HG03575 (cell line): Measurements from ENCODE around the gene TRIP13.

ENCODE experiments used
- ATAC-seq: cut with Tn5 transposase; IDR thresholded peaks from one replicate; pipeline ENCODE4 v1.9.1; 2021; ENCODE audit not compliant: unreplicated experiment, insufficient number of reproducible peaks, low FRiP score; ENCODE audit errors: extremely low read depth

TRIP13 gene

GRCh38 chr5:945691-946551 is 53.2 kb downstream of the TRIP13 start:
- ATAC-seq: no peak

- no peak for ATAC-seq
These were observed 54.3 kb downstream of the TRIP13 start for GRCh38 chr5:946720-947625.

- ATAC-seq: no peak
These were observed 55.2 kb downstream of the TRIP13 start for GRCh38 chr5:947626-948471.

GRCh38 chr5:948472-949274 is 56.0 kb downstream of the TRIP13 start:
- ATAC-seq: no peak

- ATAC-seq: no peak
These were observed 56.5 kb downstream of the TRIP13 start for GRCh38 chr5:949275-949543.

- no peak for ATAC-seq
These were observed 57.3 kb downstream of the TRIP13 start for GRCh38 chr5:949815-950560.

- ATAC-seq: no peak
These were observed 59.4 kb downstream of the TRIP13 start for GRCh38 chr5:951940-952596.

- no peak for ATAC-seq
These were observed 60.0 kb downstream of the TRIP13 start for GRCh38 chr5:952597-953271.

GRCh38 chr5:953535-954449 is 61.1 kb downstream of the TRIP13 start:
- no peak for ATAC-seq

- ATAC-seq: no peak
These were observed 63.4 kb downstream of the TRIP13 start for GRCh38 chr5:955886-956761.

- no peak for ATAC-seq
These were observed 64.5 kb downstream of the TRIP13 start for GRCh38 chr5:956941-957747.

- ATAC-seq: no peak
These were observed 65.2 kb downstream of the TRIP13 start for GRCh38 chr5:957748-958485.

- no peak for ATAC-seq
These were observed 66.3 kb downstream of the TRIP13 start for GRCh38 chr5:958701-959571.
